ENCODE measurements around the gene ADCY7. TPM values are rescaled to one million over a fixed set of nuclear protein-coding genes. Genes with fewer than 3 reads are reported as not detected.

Gene ADCY7
- total and polyA plus RNA-seq, 4 donors: 20.9 to 105 (median 38.5) TPM

GRCh38 chr16:50297301-50298074 lies 31.1 kb downstream of the ADCY7 start:
- Histone ChIP-seq H3K9me3 (ENCODE audit: control insufficient read depth in 4 of 4, insufficient read depth in 3 of 4, low read length in 3 of 4) (no peaks in the 10 kb centered on the region), H3K9ac (ENCODE audit: insufficient read depth in 1 of 2, low read length in 2 of 2) (no peak overlapping the region), H3K36me3 (ENCODE audit: control insufficient read depth in 4 of 4, insufficient read depth in 4 of 4, low read length in 4 of 4) (peaks cover 0 to 48% (median 0%) of the 10 kb centered on the region in 4 donors), H3K27ac (ENCODE audit: low read depth in 1 of 2, low read length in 1 of 2) (no peak overlapping the region), H3K4me3 (no peak overlapping the region), H3K27me3 (ENCODE audit: control insufficient read depth in 3 of 3, insufficient read depth in 3 of 3, low read length in 2 of 3) (no peaks in the 10 kb centered on the region), H3K4me1 (ENCODE audit: control insufficient read depth in 5 of 5, insufficient read depth in 5 of 5, low read length in 5 of 5) (peaks cover 0 to under 1% (median 0%) of the 10 kb centered on the region in 5 donors)
- no peak for ATAC-seq (ENCODE audit: insufficient read depth, low FRiP score)
- 67 to 78% methylated on average over 14 to 15 of the region's 15 CpGs for WGBS, 2 donors
- no peak for DNase-seq
- TF ChIP-seq CTCF (IDR thresholded peaks at IDR 0.05; ENCODE audit: control extremely low read depth, extremely low read depth): no peak

GRCh38 chr16:50298075-50298460 lies 31.7 kb downstream of the ADCY7 start:
- Histone ChIP-seq H3K36me3 (ENCODE audit: control insufficient read depth in 4 of 4, insufficient read depth in 4 of 4, low read length in 4 of 4) (peaks cover 0 to 45% (median 0%) of the 10 kb centered on the region in 4 donors), H3K9me3 (ENCODE audit: control insufficient read depth in 4 of 4, insufficient read depth in 3 of 4, low read length in 3 of 4) (no peaks in the 10 kb centered on the region), H3K4me1 (ENCODE audit: control insufficient read depth in 5 of 5, insufficient read depth in 5 of 5, low read length in 5 of 5) (peaks cover 0 to 6% (median 0%) of the 10 kb centered on the region in 5 donors), H3K27me3 (ENCODE audit: control insufficient read depth in 3 of 3, insufficient read depth in 3 of 3, low read length in 2 of 3) (no peaks in the 10 kb centered on the region), H3K27ac (ENCODE audit: low read depth in 1 of 2, low read length in 1 of 2) (no peak overlapping the region), H3K4me3 (no peak overlapping the region), H3K9ac (ENCODE audit: insufficient read depth in 1 of 2, low read length in 2 of 2) (no peak overlapping the region)
- no peak for DNase-seq
- ATAC-seq (ENCODE audit: insufficient read depth, low FRiP score): no peak
- 93 to 95% methylated on average over 7 of the region's 7 CpGs for WGBS, 2 donors
- no peak for TF ChIP-seq CTCF (IDR thresholded peaks at IDR 0.05; ENCODE audit: control extremely low read depth, extremely low read depth)

GRCh38 chr16:50298591-50299507 lies 32.5 kb downstream of the ADCY7 start:
- Histone ChIP-seq H3K36me3 (ENCODE audit: control insufficient read depth in 4 of 4, insufficient read depth in 4 of 4, low read length in 4 of 4) (peaks cover 0 to 47% (median 0%) of the 10 kb centered on the region in 4 donors), H3K27me3 (ENCODE audit: control insufficient read depth in 3 of 3, insufficient read depth in 3 of 3, low read length in 2 of 3) (no peaks in the 10 kb centered on the region), H3K4me3 (no peak overlapping the region), H3K27ac (ENCODE audit: low read depth in 1 of 2, low read length in 1 of 2) (no peak overlapping the region), H3K4me1 (ENCODE audit: control insufficient read depth in 5 of 5, insufficient read depth in 5 of 5, low read length in 5 of 5) (peaks cover 0 to 14% (median 0%) of the 10 kb centered on the region in 5 donors), H3K9ac (ENCODE audit: insufficient read depth in 1 of 2, low read length in 2 of 2) (no peak overlapping the region), H3K9me3 (ENCODE audit: control insufficient read depth in 4 of 4, insufficient read depth in 3 of 4, low read length in 3 of 4) (no peaks in the 10 kb centered on the region)
- 92 to 94% methylated on average over 28 to 29 of the region's 29 CpGs for WGBS, 2 donors
- no peak for TF ChIP-seq CTCF (IDR thresholded peaks at IDR 0.05; ENCODE audit: control extremely low read depth, extremely low read depth)
- DNase-seq: no peak
- no peak for ATAC-seq (ENCODE audit: insufficient read depth, low FRiP score)

Measured in lung (tissue), 12 donors.